GM20000 (cell line): Measurements from ENCODE around the gene MVB12B.

Source experiments
- DNase-seq: peaks from one replicate; pipeline ENCODE4 v3.0.0; 2012; ENCODE audit warnings: low spot score
- CTCF ChIP-seq: IDR thresholded peaks from 2 replicates; pipeline ENCODE4 v1.5.1; 2012; ENCODE audit warnings: mild to moderate bottlenecking, control low read depth; ENCODE audit errors: extremely low read depth, missing control alignments

MVB12B gene

DNA sequence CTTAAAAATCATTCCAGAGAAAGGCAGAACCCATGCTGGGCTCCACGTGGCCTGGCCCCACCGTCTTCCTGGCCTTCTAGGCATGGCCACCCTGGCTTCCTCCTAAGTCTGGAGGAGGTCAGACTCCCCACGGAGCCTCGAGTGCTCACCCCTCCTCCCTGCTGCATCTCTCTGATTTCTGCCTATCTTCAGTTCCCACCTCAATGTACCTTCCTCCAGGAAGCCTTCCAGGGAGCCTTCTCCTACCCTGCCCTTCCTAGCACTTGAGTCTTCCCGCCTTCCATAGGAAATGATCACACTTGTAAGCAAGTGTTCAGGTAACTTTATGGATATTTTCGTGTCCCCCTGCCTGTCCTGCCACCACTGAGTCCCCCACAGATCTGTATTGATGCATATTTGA is 92.0 kb downstream of the MVB12B start:
- no peak for DNase-seq
- no peak for TF ChIP-seq CTCF

DNA sequence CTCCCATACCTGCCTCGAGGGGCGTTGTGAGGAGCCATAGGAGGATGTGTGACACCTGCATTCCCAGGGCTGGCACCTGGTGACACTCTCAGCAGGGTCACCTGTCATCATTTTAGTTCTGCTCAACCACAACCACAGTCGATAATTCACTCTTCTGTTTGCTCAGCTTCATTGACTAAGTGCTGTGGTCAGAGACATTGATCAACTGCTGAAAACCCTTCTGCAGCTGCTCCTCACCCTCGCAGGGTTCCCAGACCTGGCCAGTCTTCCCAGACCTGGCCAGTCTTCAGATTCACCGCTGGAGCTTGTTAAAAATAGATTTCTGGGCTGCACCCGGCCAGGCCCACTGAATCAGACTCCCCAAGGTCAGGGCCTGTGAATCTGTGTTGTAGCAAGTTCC is 92.8 kb downstream of the MVB12B start:
- no peak for TF ChIP-seq CTCF
- DNase-seq = no peak

GRCh38 chr9:126420135-126420534 is 93.5 kb downstream of the MVB12B start:
- no peak for DNase-seq

GRCh38 chr9:126420643-126421564 is 94.3 kb downstream of the MVB12B start:
- DNase-seq = no peak
- TF ChIP-seq CTCF = no peak

More at GRCh38 chr9:126420135-126420534, 93.5 kb downstream of the MVB12B start:
- no peak for TF ChIP-seq CTCF

- DNase-seq = no peak
- TF ChIP-seq CTCF = no peak
Measured at GRCh38 chr9:126421567-126422428, 95.2 kb downstream of the MVB12B start.

- TF ChIP-seq CTCF = no peak
- DNase-seq = no peak
Measured at GRCh38 chr9:126423142-126423915, 96.7 kb downstream of the MVB12B start.

DNA sequence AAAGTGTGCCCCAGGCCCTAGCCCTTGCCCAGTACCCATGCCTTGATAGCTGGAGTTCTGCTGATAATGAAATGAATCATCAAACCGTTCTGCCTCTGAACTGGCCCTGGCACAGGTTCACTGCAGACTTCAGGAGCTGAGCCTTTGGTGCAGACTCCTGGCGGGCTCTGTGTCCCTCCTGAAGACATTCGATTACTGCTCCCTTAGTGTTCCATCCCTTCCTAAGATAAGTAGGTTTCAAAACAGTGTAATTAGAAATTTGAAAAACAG is 97.2 kb downstream of the MVB12B start:
- no peak for TF ChIP-seq CTCF
- no peak for DNase-seq
